ENCODE results near the gene VCP.
A peak's percentile ranks its signal among the peaks of the same experiment; 100 is the strongest.
"Not testable (repeated sequence)": the region's sequence is repeated elsewhere in the genome, so short reads cannot be mapped to it uniquely, and the experiment has no call there.

VCP gene

GRCh38 chr9:35057271-35057620 lies 15.2 kb downstream of the VCP start:
- DNase-seq, result no peak

- no peak for DNase-seq
Measured at GRCh38 chr9:35056571-35057270, 15.7 kb downstream of the VCP start.

GRCh38 chr9:35054871-35055644 lies 17.4 kb downstream of the VCP start:
- no peak for DNase-seq

GRCh38 chr9:35054185-35054835 lies 18.1 kb downstream of the VCP start:
- no peak for DNase-seq

GRCh38 chr9:35051069-35051967 lies 21.1 kb downstream of the VCP start:
- DNase-seq, result peak; percentile 23

- no peak for DNase-seq
Measured at GRCh38 chr9:35048511-35048910, 23.9 kb downstream of the VCP start.

GRCh38 chr9:35044071-35044470 lies 28.4 kb downstream of the VCP start:
- DNase-seq, result no peak

- no peak for DNase-seq
Measured at GRCh38 chr9:35042891-35043545, 29.4 kb downstream of the VCP start.

- DNase-seq, result no peak
Measured at GRCh38 chr9:35042081-35042604, 30.3 kb downstream of the VCP start.

- no peak for DNase-seq
Measured at GRCh38 chr9:35035851-35036701, 36.3 kb downstream of the VCP start.

- no peak for DNase-seq
Measured at GRCh38 chr9:35033101-35033500, 39.3 kb downstream of the VCP start.

GRCh38 chr9:35029852-35030251 lies 42.6 kb downstream of the VCP start:
- no peak for DNase-seq

GRCh38 chr9:35029241-35029640 lies 43.2 kb downstream of the VCP start:
- no peak for DNase-seq

GRCh38 chr9:35028341-35028740 lies 44.1 kb downstream of the VCP start:
- DNase-seq, result no peak

GRCh38 chr9:35027860-35028259 lies 44.6 kb downstream of the VCP start:
- no peak for DNase-seq

- DNase-seq, result no peak
Measured at GRCh38 chr9:35027374-35027773, 45.1 kb downstream of the VCP start.

GRCh38 chr9:35026671-35027070 lies 45.8 kb downstream of the VCP start:
- no peak for DNase-seq

- DNase-seq, result not testable (repeated sequence)
Measured at GRCh38 chr9:35023443-35023842, 49.0 kb downstream of the VCP start.

- no peak for DNase-seq
Measured at GRCh38 chr9:35014517-35014916, 57.9 kb downstream of the VCP start.

GRCh38 chr9:35010351-35010958 lies 62.0 kb downstream of the VCP start:
- no peak for DNase-seq

Data from NCI-H1092 treated with DMSO at 0.1 percent for 48 hours (cell line).